Fibroblast of pulmonary artery (primary cell): Measurements from ENCODE around the gene RIPOR2.

ENCODE experiments used
- DNase-seq: peaks from one replicate; pipeline ENCODE4 v3.0.0-alpha.2; 2010; ENCODE audit warnings: low read depth
- H3K4me3 ChIP-seq: replicated peaks from 2 replicates; pipeline ENCODE4 v1.5.1; 2011; ENCODE audit warnings: low read depth, mild to moderate bottlenecking, control low read depth, low read length, moderate library complexity
- TF ChIP-seq, protein P1 (sequence below): IDR thresholded peaks from 2 replicates; pipeline ENCODE4 v1.5.1; 2011; ENCODE audit warnings: mild to moderate bottlenecking, control low read depth, low read length, inconsistent platforms; ENCODE audit errors: missing control alignments

Gene RIPOR2

DNA sequence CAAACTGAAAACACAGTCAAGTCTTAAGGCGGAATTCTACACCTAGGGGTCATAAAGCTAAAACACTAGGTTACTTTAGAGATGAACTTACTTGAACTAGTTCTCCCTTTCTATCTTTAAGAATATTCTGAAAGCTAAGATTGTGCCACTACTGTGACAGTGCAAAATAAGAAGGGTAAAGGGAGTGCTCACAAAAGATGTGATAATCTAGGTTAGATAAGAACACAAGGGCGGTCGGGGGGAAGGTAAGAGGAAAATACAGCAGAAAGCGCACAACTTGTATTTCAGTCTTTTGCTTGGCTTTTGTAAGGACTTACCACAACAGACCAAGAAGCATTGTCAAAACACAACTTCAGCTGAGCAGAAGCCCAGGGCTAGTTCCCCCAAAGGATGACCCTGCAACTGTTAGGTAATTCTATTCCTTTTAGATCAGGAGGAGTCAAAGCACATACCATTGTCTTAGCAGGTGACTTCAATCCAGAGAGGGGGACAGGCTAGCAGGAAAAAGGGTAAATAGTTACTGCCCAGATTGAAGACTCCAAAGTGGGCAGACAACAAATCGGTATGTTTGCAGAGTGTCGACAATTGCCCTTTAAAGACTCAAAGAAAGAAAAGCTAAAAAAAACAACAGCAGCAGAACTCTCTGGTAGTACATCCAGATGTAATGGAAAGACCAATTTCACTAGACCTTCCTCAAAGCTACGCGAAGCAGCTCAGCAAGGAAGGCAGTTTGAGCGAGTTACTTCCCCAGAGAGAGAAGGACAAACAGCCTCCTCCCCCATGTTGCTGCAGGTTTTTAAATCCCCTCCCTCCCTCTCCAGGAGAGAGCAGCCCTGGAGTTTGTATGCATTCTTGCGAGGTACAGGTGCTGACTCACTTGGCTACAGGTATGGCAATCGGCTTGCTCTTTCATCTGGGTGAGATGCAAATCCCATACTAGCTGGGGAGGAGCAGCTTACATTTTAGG is 59.0 kb downstream of the RIPOR2 start:
- TF ChIP-seq, protein P1, sequence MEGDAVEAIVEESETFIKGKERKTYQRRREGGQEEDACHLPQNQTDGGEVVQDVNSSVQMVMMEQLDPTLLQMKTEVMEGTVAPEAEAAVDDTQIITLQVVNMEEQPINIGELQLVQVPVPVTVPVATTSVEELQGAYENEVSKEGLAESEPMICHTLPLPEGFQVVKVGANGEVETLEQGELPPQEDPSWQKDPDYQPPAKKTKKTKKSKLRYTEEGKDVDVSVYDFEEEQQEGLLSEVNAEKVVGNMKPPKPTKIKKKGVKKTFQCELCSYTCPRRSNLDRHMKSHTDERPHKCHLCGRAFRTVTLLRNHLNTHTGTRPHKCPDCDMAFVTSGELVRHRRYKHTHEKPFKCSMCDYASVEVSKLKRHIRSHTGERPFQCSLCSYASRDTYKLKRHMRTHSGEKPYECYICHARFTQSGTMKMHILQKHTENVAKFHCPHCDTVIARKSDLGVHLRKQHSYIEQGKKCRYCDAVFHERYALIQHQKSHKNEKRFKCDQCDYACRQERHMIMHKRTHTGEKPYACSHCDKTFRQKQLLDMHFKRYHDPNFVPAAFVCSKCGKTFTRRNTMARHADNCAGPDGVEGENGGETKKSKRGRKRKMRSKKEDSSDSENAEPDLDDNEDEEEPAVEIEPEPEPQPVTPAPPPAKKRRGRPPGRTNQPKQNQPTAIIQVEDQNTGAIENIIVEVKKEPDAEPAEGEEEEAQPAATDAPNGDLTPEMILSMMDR = no peak
- DNase-seq = no peak
- no peak overlapping the region for H3K4me3 ChIP-seq

DNA sequence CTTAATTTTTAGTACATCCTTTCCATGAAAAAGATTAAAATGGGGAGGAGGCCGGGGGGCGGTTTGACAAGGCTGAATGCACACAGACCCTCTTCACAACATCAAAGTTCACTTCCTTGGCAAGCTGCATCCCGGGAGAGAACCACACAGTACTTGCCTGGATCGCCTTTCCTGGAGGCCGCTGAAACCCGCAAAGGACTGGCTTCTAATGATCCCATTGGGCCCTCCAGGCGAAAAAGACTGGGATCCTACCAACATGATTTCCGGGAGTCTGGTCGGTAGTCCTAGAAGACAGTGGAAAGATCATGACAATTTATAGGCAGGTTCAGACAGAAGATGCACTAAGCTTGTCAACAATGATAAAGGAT is 60.2 kb downstream of the RIPOR2 start:
- TF ChIP-seq, protein P1 = no peak
- H3K4me3 ChIP-seq = no peak overlapping the region
- DNase-seq = no peak

DNA sequence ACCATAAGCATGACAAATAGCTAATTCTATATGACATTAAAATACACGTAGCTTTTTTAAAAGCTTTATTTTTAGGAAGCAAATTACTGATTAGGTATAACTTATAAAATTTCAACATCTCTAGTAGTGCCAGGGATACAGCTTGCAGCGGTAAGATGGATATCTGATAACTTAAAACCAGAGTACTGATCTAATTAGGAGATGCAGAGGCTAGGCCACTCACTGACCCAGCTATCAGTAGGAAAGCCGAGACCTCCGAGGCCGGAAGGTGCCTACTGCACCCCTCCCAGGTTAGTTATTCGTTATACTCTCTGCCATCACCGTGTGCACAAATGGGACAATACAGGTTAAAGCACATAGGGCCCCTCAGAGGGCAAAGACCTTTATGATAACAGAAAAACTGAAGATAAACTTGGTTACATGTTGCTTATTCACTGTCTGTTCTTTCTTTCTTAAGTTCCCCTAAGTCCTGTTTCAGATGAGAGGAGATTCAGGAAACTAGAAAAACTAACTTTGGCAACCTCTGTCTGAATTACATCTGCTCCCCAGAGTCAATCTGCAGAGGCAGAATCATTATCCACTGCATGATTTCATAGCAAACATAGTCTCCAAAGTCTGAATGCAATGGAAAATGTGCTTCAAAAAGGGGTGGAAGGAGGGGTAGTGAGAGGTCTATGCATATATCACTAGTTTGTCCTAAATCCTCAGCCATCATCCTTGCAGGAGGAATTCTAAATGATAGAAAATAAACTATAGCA is 60.8 kb downstream of the RIPOR2 start:
- TF ChIP-seq, protein P1 = no peak
- H3K4me3 ChIP-seq = no peak overlapping the region
- no peak for DNase-seq

DNA sequence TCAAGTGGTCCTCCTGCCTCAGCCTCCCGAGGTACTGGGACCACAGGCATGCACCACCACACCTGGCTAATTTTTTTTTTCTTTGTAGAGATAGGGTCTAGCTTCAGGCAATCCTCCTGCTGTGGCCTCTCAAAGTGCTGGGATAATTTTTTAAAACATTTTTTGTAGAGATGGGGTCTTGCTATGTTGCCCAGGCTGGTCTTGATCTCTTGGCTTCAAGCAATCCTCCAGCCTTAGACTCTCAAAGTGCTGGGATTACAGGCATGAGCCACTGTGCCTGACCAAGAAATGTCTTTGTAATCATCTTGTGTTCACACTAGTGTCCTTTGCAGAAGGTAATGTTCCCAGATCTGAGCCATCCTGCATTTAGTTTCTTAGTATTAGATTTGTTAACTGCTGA is 61.6 kb downstream of the RIPOR2 start:
- no peak overlapping the region for H3K4me3 ChIP-seq
- TF ChIP-seq, protein P1 = no peak
- no peak for DNase-seq

DNA sequence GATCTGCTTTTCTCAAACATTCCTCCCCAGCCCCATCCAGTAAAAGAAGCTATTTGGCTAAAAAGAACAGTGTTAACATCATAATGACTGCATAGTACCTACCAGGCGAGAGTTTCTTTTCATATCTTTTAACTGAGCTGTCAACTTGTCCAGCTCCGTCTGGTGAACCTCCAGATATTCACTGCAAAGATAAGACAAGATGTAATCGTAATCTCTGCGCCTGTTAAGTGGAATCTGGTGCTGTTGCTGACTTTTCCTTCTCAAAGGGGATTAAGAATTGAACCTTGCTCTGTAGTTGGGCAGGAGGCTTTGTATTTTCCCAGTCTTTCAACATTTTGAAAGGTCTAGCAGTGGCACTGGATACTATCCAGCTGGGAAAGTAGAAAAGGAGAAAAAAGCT is 63.0 kb downstream of the RIPOR2 start:
- H3K4me3 ChIP-seq = no peak overlapping the region
- peak; percentile 7 for DNase-seq
- TF ChIP-seq, protein P1 = no peak

DNA sequence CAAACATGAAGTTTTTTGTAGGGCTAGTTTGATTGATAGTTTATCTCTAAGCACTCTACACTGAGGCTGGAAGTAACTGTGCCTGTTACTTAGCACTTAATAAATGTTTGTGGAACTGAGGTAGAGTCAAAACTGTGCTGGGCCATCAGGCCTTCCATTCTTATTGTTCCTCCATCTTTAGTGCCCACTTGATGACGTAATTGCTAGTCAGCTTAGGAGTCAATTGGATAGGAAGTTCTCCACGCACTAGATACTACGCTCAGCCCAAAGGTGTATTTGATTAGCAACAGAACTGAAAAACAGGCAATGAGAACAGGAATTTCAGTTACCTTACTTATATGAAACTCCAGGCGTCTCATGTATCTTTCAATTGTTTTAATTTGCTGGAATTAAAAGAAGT is 67.0 kb downstream of the RIPOR2 start:
- DNase-seq = no peak
- H3K4me3 ChIP-seq = no peak overlapping the region
- TF ChIP-seq, protein P1 = no peak
